COLO829 (cell line): ENCODE results near the gene EFHD1.
"Not testable (repeated sequence)": the region's sequence is repeated elsewhere in the genome, so short reads cannot be mapped to it uniquely, and the experiment has no call there.

Experiments used
- DNase-seq: peaks from one replicate; pipeline ENCODE4 v3.0.0; 2012; ENCODE audit warnings: low spot score

EFHD1 gene

DNA sequence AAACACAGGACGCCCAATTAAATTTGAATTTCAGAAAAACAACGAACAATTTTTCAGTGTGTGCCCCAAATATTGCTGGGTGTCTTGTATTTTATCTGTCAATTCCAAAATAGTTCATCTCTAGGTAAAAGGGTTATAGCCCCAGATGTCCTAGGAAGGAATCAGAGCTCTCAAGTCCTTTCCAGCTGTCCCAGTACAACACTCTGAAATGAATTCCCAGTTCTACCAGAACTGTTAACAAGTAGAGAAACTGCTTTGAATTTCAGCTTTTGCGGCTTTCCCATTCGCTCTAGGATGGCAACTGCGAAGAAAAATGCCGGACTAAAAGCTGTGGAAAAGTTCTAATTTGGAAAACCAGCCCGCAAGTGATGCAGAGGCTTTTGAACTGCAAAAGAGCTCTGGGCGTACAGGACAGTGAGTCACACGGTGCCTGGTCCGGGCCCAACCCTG, 63.2 kb downstream of the EFHD1 start:
- no peak for DNase-seq

DNA sequence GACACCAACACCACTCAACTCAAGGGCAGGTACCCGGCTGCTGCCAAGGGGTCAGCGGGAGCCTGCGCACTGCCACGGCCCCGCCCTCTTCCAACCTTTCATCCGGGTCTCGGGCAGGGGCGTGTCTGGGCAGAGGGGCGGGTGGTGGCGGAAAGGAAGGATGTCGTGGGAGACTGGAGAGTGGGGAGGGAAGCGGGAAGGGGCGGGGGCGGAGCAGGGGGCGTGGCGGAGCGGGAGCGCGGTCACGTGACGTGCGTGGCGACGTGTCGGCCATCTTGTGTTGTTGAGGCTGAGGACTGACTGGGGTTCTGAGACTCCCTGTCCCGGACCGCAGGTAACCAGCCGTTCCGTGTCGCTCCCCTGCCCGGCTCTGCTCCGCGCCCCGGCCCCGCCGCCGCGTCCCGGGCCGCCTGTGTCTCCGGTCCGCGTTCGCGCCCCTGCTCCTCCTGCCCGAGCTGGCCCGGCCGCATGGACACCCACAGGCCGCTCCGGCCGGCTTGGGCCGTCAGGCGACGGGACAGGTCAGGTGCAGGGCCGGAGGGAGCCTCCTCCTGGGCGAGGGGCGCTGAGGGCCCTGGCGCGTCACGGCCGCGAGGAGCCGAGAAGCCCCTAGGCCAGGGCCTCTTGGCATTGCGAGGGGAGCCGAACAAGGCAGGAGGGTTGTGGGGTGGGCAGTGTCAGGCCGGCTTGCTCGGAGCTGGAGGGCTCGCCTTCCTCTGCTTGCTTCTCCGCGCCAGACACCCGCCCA, 63.8 kb downstream of the EFHD1 start, which contains the start of gene GIGYF2:
GIGYF2 (plus strand) TSS at position 273 of the 748 bp plus-strand sequence. CDS start 37,867 bp downstream, outside the sequence.
- peak; percentile 99 for DNase-seq

DNA sequence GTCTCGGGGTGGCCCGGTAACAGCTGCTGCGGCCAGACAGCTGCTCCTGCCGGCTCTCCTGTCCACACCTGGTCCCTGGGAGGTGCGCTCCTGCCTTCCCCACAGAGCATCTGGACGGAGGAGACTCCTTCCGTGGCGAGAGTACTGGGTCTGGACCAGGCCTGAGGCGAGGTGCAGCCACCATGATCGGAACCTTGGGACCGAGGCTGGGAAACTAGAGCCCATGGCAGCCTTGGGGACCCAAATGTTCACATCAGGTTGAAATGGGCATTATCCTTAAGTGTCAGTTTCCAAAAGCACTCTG, 64.4 kb downstream of the EFHD1 start:
- no peak for DNase-seq

DNA sequence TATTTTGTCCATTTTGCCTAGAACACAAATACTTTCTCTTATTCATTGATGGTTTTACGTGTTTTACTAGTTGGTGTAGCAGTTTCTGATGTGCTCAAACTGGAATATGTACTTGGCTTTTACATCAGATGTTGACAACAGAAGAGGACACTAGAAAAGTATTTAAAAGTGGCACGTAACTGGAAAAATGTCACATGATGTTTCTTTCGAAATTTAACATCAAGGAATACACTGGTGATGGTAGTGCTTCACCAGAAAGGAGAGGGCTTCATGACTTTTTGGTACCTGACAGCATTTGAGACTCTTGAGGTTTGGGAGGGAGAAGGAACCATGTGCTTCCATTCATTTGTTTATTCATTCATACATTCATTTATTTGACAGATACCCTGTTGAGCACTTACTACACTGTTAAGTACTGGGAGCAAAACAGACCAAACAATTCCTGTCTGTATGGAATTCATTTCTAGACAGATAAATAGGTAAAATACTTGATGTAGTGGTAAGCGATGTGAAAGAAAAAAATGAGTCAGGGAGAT, 65.2 kb downstream of the EFHD1 start:
- DNase-seq, result no peak

DNA sequence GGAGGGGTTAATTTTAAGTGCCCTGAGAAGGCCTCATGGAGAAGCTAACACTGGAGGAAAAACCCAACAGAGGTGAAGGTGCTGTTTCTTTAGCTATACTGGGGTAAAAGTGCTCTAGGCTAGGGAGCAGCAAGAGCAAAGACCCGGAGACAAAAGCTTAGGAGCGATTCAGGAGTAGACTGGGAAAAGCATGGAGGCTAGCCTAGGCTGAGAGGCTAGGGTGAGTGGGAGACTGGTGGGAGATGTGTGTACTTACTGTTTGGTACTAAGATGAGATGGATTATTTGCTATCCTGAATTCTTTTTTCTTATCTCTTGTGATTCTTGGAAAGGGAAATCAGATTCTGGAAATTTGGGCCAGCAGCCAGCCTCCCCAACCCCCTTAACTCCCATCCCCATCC, 65.7 kb downstream of the EFHD1 start:
- DNase-seq, result no peak

DNA sequence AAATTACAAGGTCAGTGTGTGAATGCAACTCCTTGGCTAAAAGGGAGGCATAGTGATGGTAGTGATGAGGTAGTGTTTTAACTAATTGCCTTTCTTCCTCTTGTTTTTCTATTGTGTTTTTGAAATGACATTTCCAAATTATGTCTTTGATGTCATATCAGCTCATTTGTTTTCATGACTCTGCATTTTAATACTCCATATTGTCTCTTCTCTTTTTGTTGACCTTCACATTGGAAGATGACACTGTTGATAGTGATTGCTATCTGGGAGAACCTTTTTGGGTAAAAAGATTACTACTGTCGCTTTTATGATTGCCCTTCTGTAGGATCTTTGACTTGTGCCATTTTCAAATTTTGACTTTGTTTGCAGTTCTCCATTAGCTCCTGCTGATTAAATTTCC, 66.8 kb downstream of the EFHD1 start:
- no peak for DNase-seq

DNA sequence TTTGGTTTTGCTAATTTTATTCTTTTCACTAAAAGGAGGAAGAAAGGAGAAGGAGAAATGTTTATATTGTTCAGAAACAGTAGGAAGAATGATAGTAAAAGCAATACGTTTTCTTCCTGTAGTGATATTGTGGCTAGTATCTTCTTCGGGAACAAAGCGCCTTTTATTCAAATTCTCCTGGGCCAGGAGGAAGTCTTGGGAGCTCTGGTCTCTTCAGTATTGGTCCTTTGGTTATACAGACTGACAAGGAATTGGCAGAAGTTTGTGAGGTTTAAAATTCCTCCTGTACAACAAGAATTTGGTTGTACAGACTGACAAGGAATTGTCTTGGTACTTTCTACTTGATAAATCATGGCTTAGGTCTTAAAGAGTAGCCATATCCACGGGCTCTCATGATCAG, 73.7 kb downstream of the EFHD1 start:
- DNase-seq, result peak; percentile 66

DNA sequence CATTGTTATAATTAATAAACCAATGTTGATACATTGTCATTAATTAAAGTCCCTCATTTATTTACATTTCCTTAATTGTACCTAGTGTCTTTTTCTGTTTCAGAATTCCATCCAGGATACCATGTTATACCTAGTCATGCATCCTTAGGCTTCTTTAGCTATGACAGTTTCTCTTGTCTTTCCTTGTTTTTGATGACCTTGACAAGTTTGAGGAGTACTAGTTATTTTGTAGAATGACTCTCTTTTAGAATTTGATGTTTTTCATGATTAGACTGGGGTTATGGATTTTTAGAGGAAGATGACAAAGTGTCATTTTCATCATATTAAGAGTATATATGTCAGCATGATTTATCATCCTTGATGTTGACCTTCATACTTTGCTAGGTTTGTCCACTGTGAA, 80.1 kb downstream of the EFHD1 start:
- no peak for DNase-seq

DNA sequence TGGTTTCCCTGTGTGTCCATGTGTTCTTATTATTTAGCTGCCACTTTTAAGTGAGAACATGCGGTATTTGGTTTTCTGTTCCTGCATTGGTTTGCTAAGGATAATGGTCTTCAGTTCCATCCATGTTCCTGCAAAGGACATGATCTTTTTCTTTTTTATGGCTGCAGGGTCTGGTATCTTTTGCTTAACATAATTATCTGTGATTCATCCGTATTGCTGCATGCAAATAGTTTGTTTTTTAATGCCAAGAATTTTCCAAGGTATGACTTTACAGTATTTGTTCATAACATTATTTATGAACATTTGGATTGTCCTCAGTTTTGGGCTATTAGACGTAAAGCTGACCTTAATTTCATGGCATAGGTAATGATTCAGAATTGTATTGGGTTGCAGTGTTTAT, 81.6 kb downstream of the EFHD1 start:
- no peak for DNase-seq

DNA sequence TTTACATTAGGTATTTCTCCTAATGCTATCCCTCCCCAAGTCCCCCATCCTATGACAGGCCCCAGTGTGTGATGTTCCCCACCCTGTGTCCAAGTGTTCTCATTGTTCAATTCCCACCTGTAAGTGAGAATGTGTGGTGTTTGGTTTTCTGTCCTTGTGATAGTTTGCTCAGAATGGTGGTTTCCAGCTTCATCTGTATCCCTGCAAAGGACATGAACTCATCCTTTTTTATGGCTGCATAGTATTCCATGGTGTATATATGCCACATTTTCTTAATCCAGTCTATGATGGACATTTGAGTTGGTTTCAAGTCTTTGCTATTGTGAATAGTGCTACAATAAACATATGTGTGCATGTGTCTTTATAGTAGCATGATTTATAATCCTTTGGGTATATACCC, 86.7 kb downstream of the EFHD1 start:
- DNase-seq, result not testable (repeated sequence)

DNA sequence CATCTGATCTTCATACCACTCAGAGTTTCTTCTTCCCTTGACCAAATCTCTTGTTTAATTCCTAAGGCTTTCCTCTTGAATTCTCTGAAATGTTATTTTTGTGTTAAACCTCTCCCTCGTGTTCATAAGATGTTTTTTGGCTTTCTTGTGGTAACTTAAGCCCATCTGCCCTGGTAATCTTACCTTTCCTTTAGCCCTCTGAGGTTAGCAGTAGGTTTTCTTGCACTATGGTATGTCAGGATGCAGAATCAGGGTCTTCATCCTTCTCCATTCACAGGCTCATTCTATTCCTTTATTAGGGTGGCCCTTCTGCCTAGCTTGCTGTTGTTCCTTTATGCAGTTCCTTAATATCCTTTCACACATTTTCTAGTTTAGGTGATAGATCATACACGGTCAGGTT, 87.9 kb downstream of the EFHD1 start:
- DNase-seq, result no peak

DNA sequence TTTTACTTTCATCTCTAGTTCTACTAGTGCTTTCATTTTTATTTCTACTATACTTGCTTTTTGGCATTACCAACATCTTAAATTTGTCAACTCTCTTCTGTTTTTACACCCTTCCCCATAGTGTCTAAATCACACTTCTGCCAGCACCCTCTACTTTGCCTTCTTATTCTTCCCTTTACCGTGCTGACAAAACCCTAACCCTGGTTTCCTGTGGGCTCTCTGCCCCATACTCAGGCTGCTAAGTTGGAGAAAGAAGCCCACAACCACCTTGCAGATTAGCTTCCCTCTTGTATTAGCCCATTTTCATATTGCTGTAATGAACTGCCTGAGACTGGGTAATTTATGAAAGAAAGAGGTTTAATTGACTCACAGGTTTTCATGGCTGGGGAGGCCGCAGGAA, 88.5 kb downstream of the EFHD1 start:
- no peak for DNase-seq

DNA sequence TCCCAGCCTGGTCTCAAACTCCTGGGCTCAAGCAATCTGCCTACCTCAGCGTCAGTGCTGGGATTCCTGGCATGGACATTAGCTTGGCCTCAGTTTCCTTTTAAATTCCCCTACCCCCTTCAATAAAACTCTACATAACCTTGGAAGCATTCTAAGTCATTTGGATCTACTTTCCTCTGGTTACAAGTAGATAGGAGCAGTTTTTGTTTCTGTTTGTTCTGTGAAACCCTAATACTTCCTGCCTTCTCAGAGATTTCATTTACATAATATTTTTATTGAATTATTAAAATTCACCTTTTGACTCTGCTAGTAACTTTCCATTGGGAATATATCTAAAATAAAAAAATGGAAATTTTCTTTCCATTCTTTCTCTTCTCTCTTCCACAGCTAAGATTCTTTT, 89.6 kb downstream of the EFHD1 start:
- no peak for DNase-seq

DNA sequence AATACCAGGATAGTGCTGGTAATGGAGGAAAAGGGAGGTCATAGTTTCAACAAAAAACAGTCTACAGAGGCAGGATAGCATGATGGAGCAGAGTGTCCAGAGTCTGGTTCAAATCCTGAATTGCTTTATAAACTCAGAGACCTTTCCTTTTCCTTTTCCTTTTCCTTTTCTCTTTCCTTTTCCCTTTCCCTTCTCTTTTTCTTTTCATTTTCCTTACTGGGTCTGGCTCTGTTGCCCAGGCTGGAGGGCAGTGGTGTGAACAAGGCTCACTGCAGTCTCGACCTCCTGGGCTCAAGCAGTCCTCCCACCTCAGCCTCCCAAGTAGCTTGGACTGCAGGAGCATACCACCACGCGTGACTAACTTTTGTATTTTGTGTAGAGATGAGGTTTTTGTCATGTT, 95.4 kb downstream of the EFHD1 start:
- no peak for DNase-seq

DNA sequence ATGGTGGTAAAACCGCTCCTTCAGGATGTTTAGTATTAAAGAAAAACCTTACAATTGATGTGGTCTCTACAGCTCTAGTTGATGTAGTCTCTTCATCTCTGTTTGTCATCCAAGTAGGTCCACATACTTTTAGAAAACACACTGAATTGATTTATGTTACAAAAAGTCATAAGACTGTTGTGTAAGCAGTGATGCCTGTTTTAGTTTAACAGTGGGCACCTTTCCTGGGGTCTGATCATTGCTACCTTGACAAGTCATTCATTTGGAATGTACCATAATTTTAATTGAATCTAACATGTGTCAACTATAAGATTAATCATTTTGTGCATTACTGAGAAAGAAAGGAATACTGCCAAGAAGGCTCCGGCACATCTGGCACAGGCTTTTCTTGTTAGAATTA, 98.1 kb downstream of the EFHD1 start:
- DNase-seq, result no peak
